WTC11 (cell line): ENCODE measurements around the gene STK32B. TPM values are rescaled to one million over a fixed set of nuclear protein-coding genes. Genes with fewer than 3 reads are reported as not detected.

Experiments used
- ATAC-seq: fragments of 200-7000 bp; cut with Tn5 transposase; 2 replicates; pipeline ENCODE4 v1.10.0; 2021; ENCODE audit warnings: mild to moderate bottlenecking, moderate library complexity
- CTCF ChIA-PET: fragments of 300-600 bp; sonication (Branson Sonifier 250); formaldehyde crosslinking; loops from one replicate; lab custom pipeline; 2021; ENCODE audit warnings: antibody characterized with exemption; lab: Charles Lee
- POLR2A ChIA-PET: fragments of 350-600 bp; sonication (Branson Sonifier 250); formaldehyde crosslinking; loops from one replicate; lab custom pipeline; 2021; ENCODE audit warnings: antibody characterized with exemption; lab: Charles Lee
- DNase-seq: peaks from one replicate; pipeline ENCODE4 v3.0.0; 2021; ENCODE audit warnings: low spot score
- H3K27ac Mint-ChIP-seq: 2 replicates; pipeline ENCODE4 v1.8.0; 2021; ENCODE audit warnings: mixed read lengths
- H3K27me3 Mint-ChIP-seq: 2 replicates; pipeline ENCODE4 v1.8.0; 2021; ENCODE audit warnings: low read depth, mild to moderate bottlenecking, moderate library complexity, mixed read lengths
- H3K36me3 Mint-ChIP-seq: 2 replicates; pipeline ENCODE4 v1.8.0; 2021; ENCODE audit warnings: mixed read lengths
- H3K4me1 Mint-ChIP-seq: 2 replicates; pipeline ENCODE4 v1.8.0; 2022; ENCODE audit warnings: mixed read lengths
- H3K4me3 Mint-ChIP-seq: 2 replicates; pipeline ENCODE4 v1.8.0; 2021; ENCODE audit warnings: mild to moderate bottlenecking, moderate library complexity, mixed read lengths
- H3K9me3 Mint-ChIP-seq: 2 replicates; pipeline ENCODE4 v1.8.0; 2021; ENCODE audit warnings: mixed read lengths
- AR ChIP-seq: fragments of 250-450 bp; sonication (Bioruptor Pico); IDR thresholded peaks from 2 replicates; pipeline ENCODE4 v1.9.0; 2021; ENCODE audit warnings: mild to moderate bottlenecking
- CTCF ChIP-seq: fragments of 200-600 bp; IDR thresholded peaks from 2 replicates; pipeline ENCODE4 v1.8.0; 2022; ENCODE audit warnings: antibody characterized with exemption
- EMX1 ChIP-seq: fragments of 250-450 bp; sonication (Bioruptor Pico); IDR thresholded peaks from 2 replicates; pipeline ENCODE4 v1.8.0; 2021; ENCODE audit warnings: mild to moderate bottlenecking
- ESRRA ChIP-seq: sonication (generic); formaldehyde crosslinking; IDR thresholded peaks from 2 replicates; pipeline ENCODE4 v1.8.1; 2022; ENCODE audit warnings: mild to moderate bottlenecking, missing genetic modification reagents, borderline replicate concordance
- MAX ChIP-seq: sonication (generic); formaldehyde crosslinking; IDR thresholded peaks from 2 replicates; pipeline ENCODE4 v1.8.0; 2022; ENCODE audit warnings: mild to moderate bottlenecking, missing genetic modification reagents
- MYBL2 ChIP-seq: sonication (generic); formaldehyde crosslinking; IDR thresholded peaks from 2 replicates; pipeline ENCODE4 v1.8.1; 2023; ENCODE audit warnings: mild to moderate bottlenecking, moderate library complexity, missing genetic modification reagents
- NFE2L1 ChIP-seq: sonication (generic); formaldehyde crosslinking; IDR thresholded peaks from 2 replicates; pipeline ENCODE4 v1.8.1; 2023; ENCODE audit warnings: missing genetic modification reagents
- NFYB ChIP-seq: sonication (generic); formaldehyde crosslinking; conservative IDR thresholded peaks from 2 replicates; pipeline ENCODE4 v1.8.0; 2022; ENCODE audit warnings: low read depth, missing genetic modification reagents
- NR2C2 ChIP-seq: sonication (generic); formaldehyde crosslinking; IDR thresholded peaks from 2 replicates; pipeline ENCODE4 v1.8.0; 2022; ENCODE audit warnings: mild to moderate bottlenecking, missing genetic modification reagents
- PREB ChIP-seq: sonication (generic); formaldehyde crosslinking; IDR thresholded peaks from 2 replicates; pipeline ENCODE4 v1.8.1; 2022; ENCODE audit warnings: mild to moderate bottlenecking, missing genetic modification reagents, moderate library complexity, borderline replicate concordance
- TEAD1 ChIP-seq: sonication (generic); formaldehyde crosslinking; IDR thresholded peaks from 2 replicates; pipeline ENCODE4 v1.8.0; 2022; ENCODE audit warnings: mild to moderate bottlenecking, missing genetic modification reagents
- TEAD4 ChIP-seq: sonication (generic); formaldehyde crosslinking; IDR thresholded peaks from 2 replicates; pipeline ENCODE4 v1.8.0; 2022; ENCODE audit warnings: mild to moderate bottlenecking, missing genetic modification reagents
- ZNF219 ChIP-seq: sonication (generic); formaldehyde crosslinking; IDR thresholded peaks from 2 replicates; pipeline ENCODE4 v1.8.0; 2023; ENCODE audit warnings: missing genetic modification reagents, mild to moderate bottlenecking, borderline replicate concordance
- ZNF263 ChIP-seq: sonication (generic); formaldehyde crosslinking; IDR thresholded peaks from 2 replicates; pipeline ENCODE4 v1.8.1; 2022; ENCODE audit warnings: low read depth, mild to moderate bottlenecking, moderate library complexity, missing genetic modification reagents
- ZNF281 ChIP-seq: sonication (generic); formaldehyde crosslinking; IDR thresholded peaks from 2 replicates; pipeline ENCODE4 v1.8.0; 2023; ENCODE audit warnings: mild to moderate bottlenecking, missing genetic modification reagents
- ZNF671 ChIP-seq: fragments of 250-450 bp; sonication (Bioruptor Pico); IDR thresholded peaks from 2 replicates; pipeline ENCODE4 v1.8.0; 2021; ENCODE audit warnings: mild to moderate bottlenecking
- total RNA-seq: library from RNA; stranded (reverse); gene quantifications from 3 replicates; pipeline ENCODE4 v1.2.3, GENCODE V29; 2021
- TF ChIP-seq, protein P1 (sequence below): sonication (generic); formaldehyde crosslinking; IDR thresholded peaks from 2 replicates; pipeline ENCODE4 v1.8.1; 2023; ENCODE audit warnings: mild to moderate bottlenecking, missing genetic modification reagents, moderate library complexity
- TF ChIP-seq, protein P2 (sequence below): sonication (generic); formaldehyde crosslinking; conservative IDR thresholded peaks from 2 replicates; pipeline ENCODE4 v1.8.1; 2022; ENCODE audit warnings: mild to moderate bottlenecking, missing genetic modification reagents
- TF ChIP-seq, protein P3 (sequence below): sonication (generic); formaldehyde crosslinking; IDR thresholded peaks from 2 replicates; pipeline ENCODE4 v1.8.1; 2022; ENCODE audit warnings: missing genetic modification reagents, borderline replicate concordance
- TF ChIP-seq, protein P4 (sequence below): sonication (generic); formaldehyde crosslinking; IDR thresholded peaks from 2 replicates; pipeline ENCODE4 v1.8.0; 2022; ENCODE audit warnings: mild to moderate bottlenecking, missing genetic modification reagents

Gene STK32B
- total RNA-seq, 1 experiment from 2014 or later: 1.9 TPM

- TF ChIP-seq, protein P1, sequence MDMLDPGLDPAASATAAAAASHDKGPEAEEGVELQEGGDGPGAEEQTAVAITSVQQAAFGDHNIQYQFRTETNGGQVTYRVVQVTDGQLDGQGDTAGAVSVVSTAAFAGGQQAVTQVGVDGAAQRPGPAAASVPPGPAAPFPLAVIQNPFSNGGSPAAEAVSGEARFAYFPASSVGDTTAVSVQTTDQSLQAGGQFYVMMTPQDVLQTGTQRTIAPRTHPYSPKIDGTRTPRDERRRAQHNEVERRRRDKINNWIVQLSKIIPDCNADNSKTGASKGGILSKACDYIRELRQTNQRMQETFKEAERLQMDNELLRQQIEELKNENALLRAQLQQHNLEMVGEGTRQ (CRISPR knock-in tag): no peak
- TF ChIP-seq NFE2L1 (CRISPR knock-in tag): no peak
- no peak for TF ChIP-seq ZNF671 (CRISPR knock-in tag)
- no peak for TF ChIP-seq EMX1 (CRISPR knock-in tag)
- no peak for TF ChIP-seq TEAD4 (CRISPR knock-in tag)
- TF ChIP-seq AR (CRISPR knock-in tag): no peak
- no peak for TF ChIP-seq MAX (CRISPR knock-in tag)
- TF ChIP-seq TEAD1 (CRISPR knock-in tag): no peak
- TF ChIP-seq, all 79 proteins: peak for 0
Measured at GRCh38 chr4:5081441-5081999, 30.2 kb downstream of the STK32B start (continued).

DNA sequence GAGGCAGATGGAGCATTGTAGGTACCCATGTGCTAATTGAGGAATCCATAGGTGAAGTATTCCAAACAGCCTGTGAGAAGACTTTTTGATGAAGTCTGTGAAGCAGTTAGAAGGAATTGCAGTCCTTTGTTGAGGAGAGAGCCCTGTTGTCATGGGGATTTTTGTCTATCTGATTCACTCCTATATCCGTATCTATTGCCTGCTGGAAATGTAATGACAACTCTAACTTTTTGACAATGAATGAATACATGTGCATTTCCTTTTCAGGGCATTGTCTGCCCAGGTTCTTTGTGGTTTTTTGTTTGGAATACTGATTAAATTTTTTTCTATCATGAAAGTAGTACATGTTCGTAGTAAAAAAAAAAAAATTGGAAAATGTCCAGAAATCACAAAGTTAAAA, 31.1 kb downstream of the STK32B start:
- ChIA-PET CTCF (no interaction called here), POLR2A (no interaction called here)
- peaks cover 35% of the 10 kb centered on the region for H3K9me3 Mint-ChIP-seq
- DNase-seq: no peak
- no peak overlapping the region for H3K27ac Mint-ChIP-seq
- H3K27me3 Mint-ChIP-seq: no peaks in the 10 kb centered on the region; the same call in 1 of the 2 replicates
- ATAC-seq: no peak
- H3K4me1 Mint-ChIP-seq: no peaks in the 10 kb centered on the region; the same call in 1 of the 2 replicates
- H3K4me3 Mint-ChIP-seq: no peak overlapping the region
- H3K36me3 Mint-ChIP-seq: peaks cover 15% of the 10 kb centered on the region
- TF ChIP-seq PREB (no peak), NFYB (no peak), ZNF263 (CRISPR knock-in tag) (no peak), ZNF281 (CRISPR knock-in tag) (no peak), TEAD1 (CRISPR knock-in tag) (no peak), ZNF219 (CRISPR knock-in tag) (no peak), ESRRA (CRISPR knock-in tag) (no peak), MYBL2 (CRISPR knock-in tag) (no peak), MAX (CRISPR knock-in tag) (no peak), NR2C2 (no peak), CTCF (no peak)
- TF ChIP-seq, protein P2, sequence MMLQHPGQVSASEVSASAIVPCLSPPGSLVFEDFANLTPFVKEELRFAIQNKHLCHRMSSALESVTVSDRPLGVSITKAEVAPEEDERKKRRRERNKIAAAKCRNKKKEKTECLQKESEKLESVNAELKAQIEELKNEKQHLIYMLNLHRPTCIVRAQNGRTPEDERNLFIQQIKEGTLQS: no peak
- TF ChIP-seq, protein P3, sequence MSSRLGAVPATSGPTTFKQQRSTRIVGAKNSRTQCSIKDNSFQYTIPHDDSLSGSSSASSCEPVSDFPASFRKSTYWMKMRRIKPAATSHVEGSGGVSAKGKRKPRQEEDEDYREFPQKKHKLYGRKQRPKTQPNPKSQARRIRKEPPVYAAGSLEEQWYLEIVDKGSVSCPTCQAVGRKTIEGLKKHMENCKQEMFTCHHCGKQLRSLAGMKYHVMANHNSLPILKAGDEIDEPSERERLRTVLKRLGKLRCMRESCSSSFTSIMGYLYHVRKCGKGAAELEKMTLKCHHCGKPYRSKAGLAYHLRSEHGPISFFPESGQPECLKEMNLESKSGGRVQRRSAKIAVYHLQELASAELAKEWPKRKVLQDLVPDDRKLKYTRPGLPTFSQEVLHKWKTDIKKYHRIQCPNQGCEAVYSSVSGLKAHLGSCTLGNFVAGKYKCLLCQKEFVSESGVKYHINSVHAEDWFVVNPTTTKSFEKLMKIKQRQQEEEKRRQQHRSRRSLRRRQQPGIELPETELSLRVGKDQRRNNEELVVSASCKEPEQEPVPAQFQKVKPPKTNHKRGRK (CRISPR knock-in tag): no peak
- TF ChIP-seq, protein P4, sequence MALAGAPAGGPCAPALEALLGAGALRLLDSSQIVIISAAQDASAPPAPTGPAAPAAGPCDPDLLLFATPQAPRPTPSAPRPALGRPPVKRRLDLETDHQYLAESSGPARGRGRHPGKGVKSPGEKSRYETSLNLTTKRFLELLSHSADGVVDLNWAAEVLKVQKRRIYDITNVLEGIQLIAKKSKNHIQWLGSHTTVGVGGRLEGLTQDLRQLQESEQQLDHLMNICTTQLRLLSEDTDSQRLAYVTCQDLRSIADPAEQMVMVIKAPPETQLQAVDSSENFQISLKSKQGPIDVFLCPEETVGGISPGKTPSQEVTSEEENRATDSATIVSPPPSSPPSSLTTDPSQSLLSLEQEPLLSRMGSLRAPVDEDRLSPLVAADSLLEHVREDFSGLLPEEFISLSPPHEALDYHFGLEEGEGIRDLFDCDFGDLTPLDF: no peak
